ENCODE data around the gene WDR53.
"Not testable (repeated sequence)": the region's sequence is repeated elsewhere in the genome, so short reads cannot be mapped to it uniquely, and the experiment has no call there.

Gene WDR53

DNA sequence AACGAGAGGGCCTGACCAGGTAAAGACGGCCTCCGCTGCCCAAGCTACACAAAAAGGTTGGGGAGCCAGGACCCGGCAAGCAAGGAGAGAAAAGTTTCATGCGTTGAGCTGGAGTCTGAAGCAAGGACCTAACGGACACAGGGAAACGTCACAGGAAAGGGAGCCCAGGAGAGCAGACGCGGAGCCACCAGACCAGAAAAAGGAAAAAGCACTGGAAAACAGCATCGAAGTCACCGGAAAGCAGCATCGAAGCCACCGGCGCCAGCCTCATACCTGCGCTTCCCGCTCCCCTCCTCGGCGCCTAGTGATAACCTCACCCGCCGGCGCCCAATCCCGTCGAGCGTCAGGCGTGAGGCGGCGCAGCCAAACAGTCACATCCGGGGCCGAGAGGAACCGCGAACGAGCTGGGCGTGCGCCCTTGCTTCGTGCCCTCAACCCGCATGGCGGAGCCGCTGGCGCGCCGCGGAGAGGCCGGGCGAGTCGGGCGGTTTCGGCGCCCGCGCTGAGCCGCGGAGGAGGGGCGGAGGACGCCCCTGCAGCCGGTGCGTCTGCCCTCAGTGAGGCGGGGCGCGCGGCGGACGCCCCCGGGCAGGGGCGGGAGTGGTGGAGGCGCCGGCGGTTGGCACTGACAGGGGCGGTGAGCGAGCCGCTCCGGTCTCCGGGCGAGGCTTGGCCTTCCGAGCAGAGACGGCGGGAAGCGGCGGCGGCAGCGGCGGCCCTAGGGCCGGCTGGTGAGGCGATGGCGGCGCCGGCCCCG is at the start of gene WDR53, which contains the start of gene FBXO45:
WDR53 (minus strand) TSS at position 309 of the 757 bp plus-strand sequence. CDS start 7,079 bp downstream, outside the sequence.
FBXO45 (plus strand) TSS at position 415 of the 757 bp plus-strand sequence; CDS start at position 740, 325 bp downstream.
- Histone ChIP-seq H4K20me1 (peaks cover 21% of the 10 kb centered on the region), H3K4me1 (peaks cover 40% of the 10 kb centered on the region), H3K9ac (peak within 1 kb of the TSS; percentile 92), H3K27me3 (no peaks in the 10 kb centered on the region), H3K4me3 (peak within 1 kb of the TSS; percentile 96), H3K4me2 (peak within 1 kb of the TSS; percentile 94), H3K9me3 (no peaks in the 10 kb centered on the region), H3K36me3 (peaks cover 16% of the 10 kb centered on the region), H3K27ac (peak within 1 kb of the TSS; percentile 83)
- no peak for TF ChIP-seq Cebpa-rat (IDR thresholded peaks at IDR 0.05)

DNA sequence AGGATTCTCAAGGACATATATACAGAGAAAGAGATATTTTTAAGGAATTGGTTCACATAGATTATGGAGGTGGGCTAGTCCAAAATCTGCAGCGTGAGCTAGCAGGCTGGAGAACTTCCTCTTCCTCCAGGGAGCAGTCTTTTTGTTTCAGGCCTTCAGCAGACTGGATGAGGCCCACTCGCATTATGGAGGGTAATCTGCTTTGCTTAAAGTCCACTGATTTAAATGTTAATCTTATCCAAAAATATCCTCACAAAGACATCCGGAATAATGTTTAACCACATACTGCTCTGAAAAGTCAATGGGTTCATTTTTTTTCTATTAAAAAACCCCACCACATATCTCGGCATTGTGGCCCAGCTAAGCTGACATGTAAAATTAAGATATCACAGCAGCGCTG is 48.9 kb upstream of the WDR53 start:
- Histone ChIP-seq H3K27me3 (no peaks in the 10 kb centered on the region), H3K9ac (0 out of 2 replicates have a peak overlapping the region, but pooled peaks have one; percentile 5)

DNA sequence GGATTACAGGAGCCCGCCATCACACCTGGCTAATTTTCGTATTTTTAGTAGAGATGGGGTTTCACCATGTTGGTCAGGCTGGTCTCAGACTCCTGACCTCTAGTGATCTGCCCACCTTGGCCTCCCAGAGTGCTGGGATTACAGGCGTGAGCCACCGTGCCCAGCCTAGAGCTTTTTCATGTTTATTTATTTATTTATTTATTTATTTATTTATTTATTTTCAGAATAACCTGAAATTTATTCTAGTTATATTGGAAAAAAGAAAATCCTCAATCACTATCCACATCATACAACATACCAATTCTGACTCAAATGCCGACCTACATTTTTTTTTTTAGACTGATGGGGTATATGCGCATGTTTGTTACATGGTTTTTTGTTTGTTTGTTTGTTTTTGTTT is 46.9 kb upstream of the WDR53 start:
- H3K9ac ChIP-seq, H3K4me2 ChIP-seq, H3K4me3 ChIP-seq, H3K27ac ChIP-seq, H3K36me3 ChIP-seq, H3K9me3 ChIP-seq, H4K20me1 ChIP-seq, H3K27me3 ChIP-seq: not testable (repeated sequence)
- H3K4me1 ChIP-seq: peaks cover 43% of the 10 kb centered on the region

More for the DNA sequence above, 48.9 kb upstream of the WDR53 start:
- no peaks in the 10 kb centered on the region for H3K9me3 ChIP-seq
- H3K4me1 ChIP-seq: peaks cover 26% of the 10 kb centered on the region
- no peak overlapping the region for H3K4me3 ChIP-seq
- TF ChIP-seq Cebpa-rat (IDR thresholded peaks at IDR 0.05): no peak
- peak overlapping the region; percentile 54 for H3K27ac ChIP-seq
- no peaks in the 10 kb centered on the region for H3K36me3 ChIP-seq
- H3K4me2 ChIP-seq: peak overlapping the region; percentile 35
- no peaks in the 10 kb centered on the region for H4K20me1 ChIP-seq

DNA sequence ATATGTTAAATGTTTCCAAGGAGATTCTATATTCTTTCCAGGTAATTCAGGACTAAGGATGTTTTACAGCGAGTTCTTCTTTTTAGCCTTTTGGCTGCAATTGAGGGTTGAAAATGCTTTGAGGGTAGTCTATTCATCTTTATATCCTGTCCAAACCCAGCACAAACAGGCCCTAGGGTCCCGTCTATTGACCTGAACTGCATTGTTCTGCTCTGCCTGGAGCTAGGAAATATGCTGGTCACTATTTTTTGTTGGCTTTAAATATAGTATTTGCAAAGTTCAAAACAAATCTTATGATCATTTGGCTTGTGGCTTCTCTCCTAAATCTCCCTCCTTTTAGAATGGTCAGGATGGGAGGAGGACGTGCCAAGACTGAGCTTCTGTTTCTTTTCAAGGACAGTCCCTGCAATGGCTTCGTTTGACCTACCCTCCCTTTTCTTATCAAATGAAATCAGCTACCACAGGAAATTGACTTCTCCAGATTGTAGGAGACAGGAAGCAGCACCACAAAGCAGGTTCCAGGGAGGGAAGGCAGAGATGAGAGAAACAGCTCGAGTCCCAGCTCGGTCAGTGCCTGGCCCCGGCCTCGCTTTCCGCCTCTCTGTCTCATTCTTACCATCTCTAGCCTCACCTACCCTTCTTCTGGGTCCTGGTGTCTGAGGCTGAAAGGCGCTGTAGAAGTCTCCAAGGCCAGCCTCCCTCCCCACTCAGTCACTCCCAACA is 43.6 kb upstream of the WDR53 start:
- no peak for TF ChIP-seq Cebpa-rat (IDR thresholded peaks at IDR 0.05)
- H3K4me3 ChIP-seq: no peak overlapping the region
- no peaks in the 10 kb centered on the region for H3K36me3 ChIP-seq
- H3K4me2 ChIP-seq: peak overlapping the region; percentile 63
- H3K9ac ChIP-seq: peak overlapping the region; percentile 60; the same call in 1 of the 2 replicates
- no peaks in the 10 kb centered on the region for H3K9me3 ChIP-seq
- H3K4me1 ChIP-seq: peaks cover 39% of the 10 kb centered on the region
- H4K20me1 ChIP-seq: no peaks in the 10 kb centered on the region
- no peaks in the 10 kb centered on the region for H3K27me3 ChIP-seq
- peak overlapping the region; percentile 73 for H3K27ac ChIP-seq

DNA sequence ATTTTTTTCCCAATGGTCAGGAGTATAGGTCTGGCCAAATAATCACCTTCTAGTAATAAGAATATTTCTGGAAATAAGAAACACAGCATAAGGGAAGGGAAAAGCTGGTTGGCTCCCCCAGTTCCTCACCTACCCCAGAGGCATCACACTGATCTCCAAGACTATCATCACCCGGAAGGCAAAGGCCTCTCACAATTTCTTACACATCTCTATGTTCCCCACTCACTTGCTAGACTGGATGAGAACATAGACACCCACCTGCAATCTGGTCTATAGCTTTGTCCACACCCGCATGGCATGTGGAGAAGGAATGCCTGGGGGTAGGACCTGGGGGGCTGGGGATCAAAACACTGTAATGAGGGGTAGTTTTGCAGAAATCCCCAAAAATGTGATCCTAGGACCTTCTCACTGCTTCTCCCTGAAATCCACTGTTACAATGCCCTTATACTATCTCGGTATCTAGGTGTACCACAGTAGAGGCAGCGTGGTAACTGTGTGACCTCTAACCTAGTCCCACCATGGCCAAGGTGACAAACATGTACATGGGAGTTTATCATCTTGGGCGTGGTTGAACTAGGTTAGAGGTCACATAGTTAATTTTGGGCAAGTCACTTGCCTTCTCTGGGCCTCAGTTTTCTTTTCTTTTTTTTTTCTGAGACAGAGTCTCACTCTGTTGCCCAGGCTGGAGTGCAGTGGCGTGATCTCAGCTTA is 41.6 kb upstream of the WDR53 start:
- no peak for TF ChIP-seq Cebpa-rat (IDR thresholded peaks at IDR 0.05)
- Histone ChIP-seq H3K4me2 (peak overlapping the region; percentile 82), H3K9me3 (no peaks in the 10 kb centered on the region), H3K9ac (peak overlapping the region; percentile 63; the same call in 1 of the 2 replicates), H4K20me1 (no peaks in the 10 kb centered on the region), H3K27me3 (no peaks in the 10 kb centered on the region), H3K4me1 (peaks cover 34% of the 10 kb centered on the region), H3K4me3 (0 out of 2 replicates have a peak overlapping the region, but pooled peaks have one; percentile 17), H3K36me3 (no peaks in the 10 kb centered on the region), H3K27ac (peak overlapping the region; percentile 83)

DNA sequence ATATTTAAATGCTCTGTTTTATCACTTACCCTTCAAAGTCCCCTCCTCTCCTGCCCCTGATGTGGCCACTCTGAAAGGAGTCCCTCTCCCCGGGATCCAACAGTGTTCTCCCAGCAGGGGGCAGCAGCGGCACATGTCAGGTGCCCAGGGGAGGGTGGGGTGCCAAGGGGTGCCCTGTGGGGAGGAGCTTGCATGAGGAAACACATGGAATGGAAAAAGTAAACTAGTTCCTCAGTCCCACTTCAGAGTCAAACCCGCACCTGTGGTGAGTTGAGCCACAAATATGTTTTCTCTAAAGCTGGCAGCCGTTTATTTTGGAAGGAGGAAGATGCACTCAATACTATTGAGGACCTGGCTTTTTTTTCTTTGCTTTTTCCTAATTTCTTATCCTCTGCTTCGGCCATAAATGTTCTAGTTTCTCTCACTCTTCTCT is 41.0 kb upstream of the WDR53 start:
- H3K4me3 ChIP-seq: 0 out of 2 replicates have a peak overlapping the region, but pooled peaks have one; percentile 17
- no peak for TF ChIP-seq Cebpa-rat (IDR thresholded peaks at IDR 0.05)
- H3K27ac ChIP-seq: peak overlapping the region; percentile 83
- no peaks in the 10 kb centered on the region for H3K27me3 ChIP-seq
- H3K9ac ChIP-seq: peak overlapping the region; percentile 63; the same call in 1 of the 2 replicates
- H3K9me3 ChIP-seq: no peaks in the 10 kb centered on the region
- H4K20me1 ChIP-seq: no peaks in the 10 kb centered on the region
- H3K4me1 ChIP-seq: peaks cover 40% of the 10 kb centered on the region
- H3K4me2 ChIP-seq: peak overlapping the region; percentile 82
- H3K36me3 ChIP-seq: no peaks in the 10 kb centered on the region

DNA sequence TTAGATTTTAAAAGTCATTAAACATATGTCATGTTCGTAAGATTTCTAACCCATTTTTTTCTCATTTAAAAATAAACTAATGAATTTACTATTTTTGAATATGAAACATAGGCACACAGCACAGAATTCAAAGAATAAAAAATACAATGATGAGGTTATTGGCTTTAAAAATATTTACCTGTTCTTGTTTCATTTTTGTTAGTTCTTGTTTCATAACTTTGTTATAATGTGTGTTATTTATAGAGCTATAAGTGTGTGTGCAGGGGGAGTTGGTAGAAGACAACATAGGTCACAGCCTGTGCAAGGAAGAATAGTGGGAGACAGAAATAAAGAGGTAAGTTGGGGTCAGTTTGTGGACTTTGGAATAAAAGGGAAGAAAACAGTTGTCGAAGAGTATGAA is 40.3 kb upstream of the WDR53 start:
- no peak overlapping the region for H3K4me2 ChIP-seq
- no peak overlapping the region for H3K9ac ChIP-seq
- H3K27ac ChIP-seq: no peak overlapping the region
- H4K20me1 ChIP-seq: no peaks in the 10 kb centered on the region
- TF ChIP-seq Cebpa-rat (IDR thresholded peaks at IDR 0.05): no peak
- H3K4me3 ChIP-seq: no peak overlapping the region
- no peaks in the 10 kb centered on the region for H3K36me3 ChIP-seq
- H3K4me1 ChIP-seq: peaks cover 47% of the 10 kb centered on the region
- H3K9me3 ChIP-seq: no peaks in the 10 kb centered on the region
- no peaks in the 10 kb centered on the region for H3K27me3 ChIP-seq

DNA sequence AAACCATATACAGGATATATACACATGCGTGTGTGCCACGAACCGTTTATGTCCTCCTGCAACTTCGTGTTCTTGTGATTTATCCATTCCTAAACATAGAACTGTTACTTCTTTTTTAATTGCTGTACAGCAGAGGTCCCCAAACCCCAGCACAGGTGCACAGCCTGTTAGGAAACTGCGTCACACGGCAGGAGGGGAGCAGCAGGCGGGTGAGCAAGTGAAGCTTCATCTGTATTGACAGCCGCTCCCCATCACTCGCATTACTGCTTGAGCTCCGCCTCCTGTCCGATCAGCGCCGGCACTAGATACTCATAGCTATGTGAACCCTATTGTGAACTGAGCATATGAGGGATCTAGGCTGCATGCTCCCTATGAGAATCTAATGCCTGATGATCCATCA is 36.2 kb upstream of the WDR53 start:
- Histone ChIP-seq H3K4me2 (peak overlapping the region; percentile 45), H3K4me3 (no peak overlapping the region)
- TF ChIP-seq Cebpa-rat (IDR thresholded peaks at IDR 0.05): no peak

DNA sequence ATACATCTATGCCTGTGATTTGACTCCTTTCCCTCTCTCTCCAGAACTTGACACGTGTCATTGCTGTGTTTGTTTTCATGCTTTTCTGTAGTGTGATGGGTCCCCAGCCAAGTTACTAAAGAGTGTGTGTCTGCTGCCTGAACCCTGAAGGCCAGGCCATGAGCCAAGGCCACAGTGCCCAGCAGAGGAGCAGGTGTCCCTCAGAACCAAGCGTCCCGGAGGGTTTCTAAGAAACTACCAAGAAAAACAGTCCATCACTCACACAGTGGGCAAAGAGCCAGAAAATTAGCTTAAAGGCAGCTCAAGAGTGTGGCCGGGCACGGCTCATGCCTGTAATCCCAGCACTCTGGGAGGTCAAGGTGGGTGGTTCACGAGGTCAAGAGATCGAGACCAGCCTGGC is 35.3 kb upstream of the WDR53 start:
- Histone ChIP-seq H3K36me3 (no peaks in the 10 kb centered on the region), H3K27me3 (no peaks in the 10 kb centered on the region), H3K27ac (no peak overlapping the region), H3K9ac (no peak overlapping the region), H3K4me1 (peaks cover 16% of the 10 kb centered on the region), H3K9me3 (peaks cover 8% of the 10 kb centered on the region; the same call in 1 of the 2 replicates), H3K4me3 (no peak overlapping the region), H3K4me2 (peak overlapping the region; percentile 45), H4K20me1 (no peaks in the 10 kb centered on the region)
- TF ChIP-seq Cebpa-rat (IDR thresholded peaks at IDR 0.05): no peak

More for the DNA sequence above, 36.2 kb upstream of the WDR53 start:
- Histone ChIP-seq H3K9me3 (no peaks in the 10 kb centered on the region), H3K27me3 (no peaks in the 10 kb centered on the region), H3K27ac (no peak overlapping the region), H3K4me1 (peaks cover 17% of the 10 kb centered on the region), H4K20me1 (no peaks in the 10 kb centered on the region), H3K9ac (no peak overlapping the region), H3K36me3 (no peaks in the 10 kb centered on the region)

Measured in BLaER1 (cell line).